Trophoblast cell (in vitro differentiated cells and primary cell): ENCODE measurements around the gene SASH1.

Experiments used
- DNase-seq, 2 donors: peaks; one replicate each; pipeline ENCODE4 v3.0.0-alpha.2; 2016
- H2AFZ ChIP-seq: 2 replicates; pipeline ENCODE4 v1.6.1; 2013; ENCODE audit warnings: low read length, moderate library complexity, mild to moderate bottlenecking; ENCODE audit not compliant: insufficient read depth, poor library complexity
- H2AK5ac ChIP-seq: 2 replicates; pipeline ENCODE4 v1.6.1; 2013; ENCODE audit warnings: mild to moderate bottlenecking, low read length
- H2BK120ac ChIP-seq: 2 replicates; pipeline ENCODE4 v1.6.1; 2013; ENCODE audit warnings: low read length, mild to moderate bottlenecking, moderate library complexity; ENCODE audit not compliant: insufficient read depth, poor library complexity
- H2BK12ac ChIP-seq: 2 replicates; pipeline ENCODE4 v1.6.1; 2013; ENCODE audit warnings: mild to moderate bottlenecking, low read length, moderate library complexity
- H2BK5ac ChIP-seq: 2 replicates; pipeline ENCODE4 v1.6.1; 2013; ENCODE audit warnings: low read length, low read depth, moderate library complexity, mild to moderate bottlenecking; ENCODE audit not compliant: poor library complexity
- H3K14ac ChIP-seq: 2 replicates; pipeline ENCODE4 v1.6.1; 2013; ENCODE audit warnings: mild to moderate bottlenecking, low read length
- H3K18ac ChIP-seq: 2 replicates; pipeline ENCODE4 v1.6.1; 2013; ENCODE audit warnings: mild to moderate bottlenecking, low read length
- H3K23ac ChIP-seq: 2 replicates; pipeline ENCODE4 v1.6.1; 2013; ENCODE audit warnings: low read length
- H3K27ac ChIP-seq: 2 replicates; pipeline ENCODE4 v1.5.1; 2013; ENCODE audit warnings: low read depth, mild to moderate bottlenecking, inconsistent platforms, low read length, moderate library complexity
- H3K27me3 ChIP-seq: 2 replicates; pipeline ENCODE4 v1.6.1; 2013; ENCODE audit warnings: inconsistent platforms, mild to moderate bottlenecking, low read length, moderate library complexity; ENCODE audit not compliant: insufficient read depth
- H3K36me3 ChIP-seq, 2 experiments: 1 replicate in 1 of 2; 2 replicates in 1 of 2; pipeline ENCODE4 v1.6.1; 2013; ENCODE audit warnings: low read length in 2 of 2, mild to moderate bottlenecking in 2 of 2, moderate library complexity in 1 of 2; ENCODE audit not compliant: insufficient read depth in 2 of 2, control insufficient read depth in 1 of 2
- H3K4ac ChIP-seq: 2 replicates; pipeline ENCODE4 v1.6.1; 2013; ENCODE audit warnings: low read depth, mild to moderate bottlenecking, low read length, moderate library complexity
- H3K4me1 ChIP-seq, 2 experiments: 1 replicate in 1 of 2; 2 replicates in 1 of 2; pipeline ENCODE4 v1.6.1; 2013; ENCODE audit warnings: low read length in 2 of 2, mild to moderate bottlenecking in 2 of 2, moderate library complexity in 1 of 2; ENCODE audit not compliant: insufficient read depth in 2 of 2, control insufficient read depth in 1 of 2
- H3K4me2 ChIP-seq: 2 replicates; pipeline ENCODE4 v1.6.1; 2013; ENCODE audit warnings: inconsistent platforms, mild to moderate bottlenecking, low read length, moderate library complexity
- H3K4me3 ChIP-seq: 2 replicates; pipeline ENCODE4 v1.5.1; 2013; ENCODE audit warnings: mild to moderate bottlenecking, low read depth, low read length, inconsistent platforms
- H3K79me1 ChIP-seq: one replicate; pipeline ENCODE4 v1.6.1; 2013; ENCODE audit warnings: low read length
- H3K79me2 ChIP-seq: 2 replicates; pipeline ENCODE4 v1.6.1; 2013; ENCODE audit warnings: low read length, mild to moderate bottlenecking; ENCODE audit not compliant: control insufficient read depth, insufficient read depth, poor library complexity
- H3K9ac ChIP-seq: 2 replicates; pipeline ENCODE4 v1.6.1; 2013; ENCODE audit warnings: mild to moderate bottlenecking, low read length
- H3K9me3 ChIP-seq: 2 replicates; pipeline ENCODE4 v1.6.1; 2013; ENCODE audit warnings: low read depth, mild to moderate bottlenecking, control low read depth, inconsistent platforms, low read length; ENCODE audit not compliant: insufficient read depth
- H4K12ac ChIP-seq: 2 replicates; pipeline ENCODE4 v1.6.1; 2013; ENCODE audit warnings: low read depth, mild to moderate bottlenecking, low read length, moderate library complexity
- H4K8ac ChIP-seq: 2 replicates; pipeline ENCODE4 v1.6.1; 2013; ENCODE audit warnings: low read depth, mild to moderate bottlenecking, low read length, moderate library complexity
- H4K91ac ChIP-seq: one replicate; pipeline ENCODE4 v1.6.1; 2013; ENCODE audit warnings: low read depth, mild to moderate bottlenecking, low read length, moderate library complexity
- WGBS: extraction: QIAGEN DNeasy Blood & Tissue Kit; methylation state at CpG from one replicate; pipeline ENCODE4 v1.1.7; 2013; ENCODE audit warnings: missing lambda C conversion rate; ENCODE audit not compliant: insufficient read length, insufficient coverage; ENCODE audit errors: extremely low coverage; 5-methylcytosine and 5-hydroxymethylcytosine counted together

Gene SASH1

DNA sequence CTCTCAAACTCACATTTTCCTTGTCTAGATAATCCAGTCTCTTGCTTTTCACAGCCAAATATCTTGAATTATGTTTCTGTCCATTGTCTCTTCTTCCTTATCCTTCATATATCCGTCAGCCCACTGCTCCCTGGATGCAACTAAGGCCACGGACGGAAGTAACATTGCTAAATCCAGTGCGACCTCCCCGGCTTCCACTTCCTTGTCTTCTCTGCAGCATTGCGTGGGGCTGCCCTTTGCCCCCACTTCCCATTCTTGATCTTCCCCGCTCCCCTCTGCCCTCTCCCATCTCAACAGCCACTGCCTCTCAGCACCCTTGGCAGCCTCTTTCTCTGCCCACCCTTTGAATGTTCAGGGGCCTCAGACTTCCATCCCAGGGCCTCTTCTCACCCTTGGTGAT is 213.8 kb downstream of the SASH1 start:
- Histone ChIP-seq H4K91ac (no peak overlapping the region), H3K23ac (no peak overlapping the region), H2BK120ac (no peak overlapping the region), H3K4me2 (no peak overlapping the region), H3K27me3 (no peaks in the 10 kb centered on the region), H3K79me2 (peaks cover 2% of the 10 kb centered on the region), H3K4me1 (peaks cover 0 to 4% of the 10 kb centered on the region in 2 experiments), H4K8ac (no peak overlapping the region), H3K9ac (no peak overlapping the region), H2AK5ac (no peak overlapping the region), H4K12ac (no peak overlapping the region), H3K18ac (no peak overlapping the region), H3K27ac (no peak overlapping the region), H3K4me3 (no peak overlapping the region), H2AFZ (no peak overlapping the region), H3K79me1 (no peaks in the 10 kb centered on the region), H3K36me3 (no peaks in the 10 kb centered on the region), H3K14ac (no peak overlapping the region), H2BK12ac (no peak overlapping the region), H3K9me3 (no peaks in the 10 kb centered on the region), H2BK5ac (no peak overlapping the region), H3K4ac (no peak overlapping the region)
- WGBS, result no CpG with 5 or more reads among the region's 7 CpGs
- DNase-seq, result no peak

DNA sequence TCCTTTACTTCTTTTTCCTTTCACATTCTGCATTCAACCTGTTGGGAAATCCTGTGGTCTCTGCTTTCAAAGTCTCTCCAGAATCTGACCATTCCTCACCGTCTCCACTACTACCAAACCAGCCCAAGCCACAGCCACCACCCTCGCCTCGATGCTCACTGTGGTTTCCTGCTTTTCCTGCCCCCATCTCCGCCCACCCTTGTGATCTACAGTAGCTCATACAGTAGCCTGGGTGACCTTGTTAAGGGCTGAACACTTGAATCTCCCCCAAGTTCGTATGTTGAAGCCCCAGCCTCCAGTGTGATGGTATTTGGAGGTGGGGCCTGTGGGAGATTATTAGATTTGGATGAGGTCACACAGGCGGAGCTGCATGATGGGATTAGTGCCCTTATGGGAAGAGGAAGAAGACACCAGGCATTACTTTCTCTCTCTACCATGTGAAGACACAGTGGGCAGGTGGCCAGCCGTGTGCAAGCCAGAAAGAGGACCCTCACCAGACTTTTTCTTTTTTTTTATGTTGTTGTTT is 215.2 kb downstream of the SASH1 start:
- H3K23ac ChIP-seq, result no peak overlapping the region
- no peak overlapping the region for H4K8ac ChIP-seq
- no peaks in the 10 kb centered on the region for H3K9me3 ChIP-seq
- H4K12ac ChIP-seq, result no peak overlapping the region
- no peak overlapping the region for H2BK5ac ChIP-seq
- H3K18ac ChIP-seq, result no peak overlapping the region
- no peak overlapping the region for H3K4me2 ChIP-seq
- no CpG with 5 or more reads among the region's 7 CpGs for WGBS
- no peak overlapping the region for H3K14ac ChIP-seq
- no peak for DNase-seq
- no peak overlapping the region for H2AFZ ChIP-seq
- no peak overlapping the region for H2AK5ac ChIP-seq
- H3K36me3 ChIP-seq, result no peaks in the 10 kb centered on the region
- H3K27me3 ChIP-seq, result no peaks in the 10 kb centered on the region
- no peaks in the 10 kb centered on the region for H3K79me1 ChIP-seq
- H3K4ac ChIP-seq, result no peak overlapping the region
- H2BK12ac ChIP-seq, result no peak overlapping the region
- no peak overlapping the region for H3K27ac ChIP-seq
- peaks cover 0 to 4% of the 10 kb centered on the region in 2 experiments for H3K4me1 ChIP-seq
- no peak overlapping the region for H2BK120ac ChIP-seq
- no peak overlapping the region for H3K9ac ChIP-seq
- H4K91ac ChIP-seq, result no peak overlapping the region
- H3K4me3 ChIP-seq, result no peak overlapping the region
- H3K79me2 ChIP-seq, result peaks cover 2% of the 10 kb centered on the region

DNA sequence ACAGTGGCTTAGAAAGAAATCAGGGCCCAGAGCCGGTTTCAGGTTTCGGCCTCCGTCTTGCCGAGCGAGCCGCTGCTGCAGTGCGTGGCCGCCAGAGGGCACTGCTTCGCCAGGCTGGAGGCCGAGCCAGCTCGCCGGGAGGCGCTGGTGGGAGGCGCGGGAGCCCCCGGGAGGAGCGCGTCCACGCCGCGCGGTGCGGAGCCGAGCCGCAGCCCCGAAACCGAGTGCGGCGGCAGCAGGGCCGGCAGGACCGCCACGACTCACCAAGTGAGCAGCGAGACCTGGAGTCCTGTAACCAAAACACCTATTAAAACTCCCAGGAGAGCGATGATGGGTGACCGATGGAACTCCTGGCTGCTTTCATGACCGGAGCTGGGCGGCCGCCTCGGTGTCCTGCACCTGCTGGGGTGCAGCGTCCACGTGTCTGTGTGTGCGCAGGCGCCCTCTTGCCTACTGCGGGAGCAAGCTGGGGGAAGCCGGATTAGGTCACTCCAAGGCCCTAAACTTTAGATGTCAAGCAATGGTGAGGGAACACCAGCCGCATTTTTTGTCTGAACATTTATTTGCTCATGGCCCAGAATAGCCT is 217.3 kb downstream of the SASH1 start:
- no peak overlapping the region for H3K4ac ChIP-seq
- H3K79me1 ChIP-seq, result no peaks in the 10 kb centered on the region
- no peaks in the 10 kb centered on the region for H3K36me3 ChIP-seq
- H2AFZ ChIP-seq, result peak overlapping the region; percentile 66
- H3K23ac ChIP-seq, result no peak overlapping the region
- H4K8ac ChIP-seq, result peak overlapping the region; percentile 77
- H3K14ac ChIP-seq, result no peak overlapping the region
- H4K12ac ChIP-seq, result no peak overlapping the region
- H2BK12ac ChIP-seq, result no peak overlapping the region
- WGBS, result no CpG with 5 or more reads among the region's 46 CpGs
- H3K27me3 ChIP-seq, result no peaks in the 10 kb centered on the region
- peak overlapping the region; percentile 97 for H3K4me2 ChIP-seq
- peaks cover 2% of the 10 kb centered on the region for H3K79me2 ChIP-seq
- no peak overlapping the region for H3K9ac ChIP-seq
- peaks cover 2% of the 10 kb centered on the region for H3K9me3 ChIP-seq
- peaks cover 0 to 4% of the 10 kb centered on the region in 2 experiments for H3K4me1 ChIP-seq
- no peak overlapping the region for H4K91ac ChIP-seq
- H3K18ac ChIP-seq, result no peak overlapping the region
- no peak overlapping the region for H2BK120ac ChIP-seq
- peak overlapping the region; percentile 63 for H3K4me3 ChIP-seq
- no peak overlapping the region for H3K27ac ChIP-seq
- no peak overlapping the region for H2AK5ac ChIP-seq
- peak; percentile 25 to 72 for DNase-seq
- H2BK5ac ChIP-seq, result no peak overlapping the region

DNA sequence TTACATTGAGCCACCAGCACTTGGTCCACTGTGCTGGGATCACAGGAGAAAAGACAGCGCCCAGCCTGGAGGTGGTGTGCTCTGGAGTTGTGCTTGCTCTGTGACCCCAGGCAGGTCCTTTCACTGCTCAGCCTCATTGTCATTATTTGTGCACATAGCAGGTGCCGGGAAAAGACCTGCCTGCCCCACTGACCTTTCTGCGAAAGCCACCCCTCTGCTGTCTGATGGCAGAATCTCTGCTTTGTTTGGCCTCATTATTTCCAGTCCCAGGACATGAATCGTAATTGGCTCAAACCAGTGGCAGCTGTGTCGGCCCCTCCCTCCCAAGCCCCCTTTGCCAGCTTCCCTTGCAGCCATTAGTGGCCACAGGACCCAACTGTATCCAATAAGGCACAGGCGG is 219.0 kb downstream of the SASH1 start:
- Histone ChIP-seq H3K23ac (no peak overlapping the region), H3K4me2 (no peak overlapping the region), H3K27ac (no peak overlapping the region), H3K4me3 (no peak overlapping the region), H2BK120ac (no peak overlapping the region), H3K14ac (no peak overlapping the region), H3K18ac (no peak overlapping the region), H2BK12ac (no peak overlapping the region), H3K36me3 (no peaks in the 10 kb centered on the region), H3K79me2 (peaks cover 2% of the 10 kb centered on the region), H3K4ac (no peak overlapping the region), H3K9ac (no peak overlapping the region), H2BK5ac (no peak overlapping the region), H2AFZ (no peak overlapping the region), H3K4me1 (peaks cover 0 to 4% of the 10 kb centered on the region in 2 experiments), H3K79me1 (no peaks in the 10 kb centered on the region), H2AK5ac (no peak overlapping the region), H4K12ac (no peak overlapping the region), H3K27me3 (no peaks in the 10 kb centered on the region), H4K8ac (no peak overlapping the region), H4K91ac (no peak overlapping the region), H3K9me3 (peaks cover 2% of the 10 kb centered on the region)
- WGBS, result no CpG with 5 or more reads among the region's 6 CpGs
- DNase-seq, result no peak
